HEK293T (cell line): ENCODE measurements around the gene ARIH2.

Source experiments
- CTCF ChIA-PET: fragments of 350-600 bp; formaldehyde crosslinking; extraction: SDS; loops from one replicate; lab custom pipeline; 2021; ENCODE audit warnings: antibody characterized with exemption, inconsistent platforms; lab: Yijun Ruan, JAX
- POLR2A ChIA-PET: fragments of 350-600 bp; formaldehyde crosslinking; extraction: SDS; loops from one replicate; lab custom pipeline; 2020; ENCODE audit warnings: antibody characterized with exemption, inconsistent platforms; lab: Yijun Ruan, JAX
- DNase-seq: peaks from one replicate; pipeline ENCODE4 v3.0.0; 2012; ENCODE audit warnings: mixed read lengths; ENCODE audit errors: extremely low spot score
- ARNT ChIP-seq: fragments of 450-650 bp; IDR thresholded peaks from 2 replicates; pipeline ENCODE4 v1.6.1; 2017; ENCODE audit warnings: mild to moderate bottlenecking
- BHLHE40 ChIP-seq: fragments of 450-650 bp; IDR thresholded peaks from 2 replicates; pipeline ENCODE4 v1.6.1; 2016; ENCODE audit warnings: mild to moderate bottlenecking, moderate library complexity, borderline replicate concordance
- CTBP1 ChIP-seq: fragments of 450-650 bp; IDR thresholded peaks from 2 replicates; pipeline ENCODE4 v1.6.1; 2016; ENCODE audit warnings: borderline replicate concordance
- ELF4 ChIP-seq: fragments of 450-650 bp; IDR thresholded peaks from 2 replicates; pipeline ENCODE4 v1.6.1; 2017; ENCODE audit warnings: antibody characterized with exemption
- FOXA1 ChIP-seq: fragments of 450-650 bp; IDR thresholded peaks from 2 replicates; pipeline ENCODE4 v1.6.1; 2016; ENCODE audit warnings: mild to moderate bottlenecking
- FOXK2 ChIP-seq: fragments of 450-650 bp; IDR thresholded peaks from 2 replicates; pipeline ENCODE4 v1.6.1; 2016; ENCODE audit warnings: mild to moderate bottlenecking
- FOXM1 ChIP-seq: fragments of 450-650 bp; IDR thresholded peaks from 2 replicates; pipeline ENCODE4 v1.6.1; 2017; ENCODE audit warnings: mild to moderate bottlenecking, borderline replicate concordance
- HDGF ChIP-seq: fragments of 450-650 bp; IDR thresholded peaks from 2 replicates; pipeline ENCODE4 v1.6.1; 2017; ENCODE audit warnings: antibody characterized with exemption, borderline replicate concordance
- L3MBTL2 ChIP-seq: fragments of 450-650 bp; conservative IDR thresholded peaks from 2 replicates; pipeline ENCODE4 v1.6.1; 2016; ENCODE audit warnings: mild to moderate bottlenecking
- LEF1 ChIP-seq: fragments of 450-650 bp; IDR thresholded peaks from 2 replicates; pipeline ENCODE4 v1.6.1; 2017; ENCODE audit warnings: mild to moderate bottlenecking, borderline replicate concordance
- NFRKB ChIP-seq: fragments of 450-650 bp; IDR thresholded peaks from 2 replicates; pipeline ENCODE4 v1.6.1; 2016; ENCODE audit warnings: mild to moderate bottlenecking, moderate library complexity
- PKNOX1 ChIP-seq: fragments of 450-650 bp; IDR thresholded peaks from 2 replicates; pipeline ENCODE4 v1.6.1; 2016
- SP1 ChIP-seq: fragments of 450-650 bp; IDR thresholded peaks from 2 replicates; pipeline ENCODE4 v1.6.1; 2017
- SUZ12 ChIP-seq: fragments of 450-650 bp; IDR thresholded peaks from 2 replicates; pipeline ENCODE4 v1.6.1; 2016; ENCODE audit warnings: mild to moderate bottlenecking
- TARDBP ChIP-seq: fragments of 450-650 bp; IDR thresholded peaks from 2 replicates; pipeline ENCODE4 v1.6.1; 2016
- ZNF384 ChIP-seq: fragments of 450-650 bp; IDR thresholded peaks from 2 replicates; pipeline ENCODE4 v1.6.1; 2016

The ARIH2 gene

GRCh38 chr3:48927928-48928327, 9.3 kb downstream of the ARIH2 start:
- POLR2A ChIA-PET: interaction anchor here (3.7 kb wide), 1 partner anchor 9 kb away, joined by 24 read pairs; the partner anchor contains the start of gene ARIH2
- DNase-seq: no peak
- TF ChIP-seq HDGF: no peak
- TF ChIP-seq FOXK2: no peak
- TF ChIP-seq CTBP1: no peak
- no peak for TF ChIP-seq SUZ12
- no peak for TF ChIP-seq NFRKB
- CTCF ChIA-PET: interaction anchor here (1.0 kb wide), 1 partner anchor 9 kb away, joined by 3 read pairs; the partner anchor contains the start of gene ARIH2

- POLR2A ChIA-PET: interaction anchor here (3.7 kb wide), 1 partner anchor 10 kb away, joined by 24 read pairs; the partner anchor contains the start of gene ARIH2
- CTCF ChIA-PET: interaction anchor here (1.0 kb wide), 1 partner anchor 10 kb away, joined by 3 read pairs; the partner anchor contains the start of gene ARIH2
Measured at GRCh38 chr3:48928679-48929078, 10.0 kb downstream of the ARIH2 start.

GRCh38 chr3:48929358-48930035, 10.9 kb downstream of the ARIH2 start:
- no peak for TF ChIP-seq FOXM1
- no peak for TF ChIP-seq BHLHE40
- no peak for TF ChIP-seq FOXA1
- no peak for TF ChIP-seq L3MBTL2
- TF ChIP-seq SUZ12: no peak
- no peak for TF ChIP-seq NFRKB
- no peak for TF ChIP-seq CTBP1
- no peak for TF ChIP-seq PKNOX1
- no peak for DNase-seq
- ChIA-PET POLR2A (interaction anchor here (3.7 kb wide), 1 partner anchor 10 kb away, joined by 24 read pairs; the partner anchor contains the start of gene ARIH2), CTCF (no interaction called here)

More at GRCh38 chr3:48928679-48929078, 10.0 kb downstream of the ARIH2 start:
- no peak for DNase-seq
- no peak for TF ChIP-seq LEF1
- TF ChIP-seq FOXM1: no peak
- TF ChIP-seq ELF4: no peak
- no peak for TF ChIP-seq ARNT
- no peak for TF ChIP-seq NFRKB
- TF ChIP-seq BHLHE40: no peak
- TF ChIP-seq HDGF: no peak
- TF ChIP-seq ZNF384: no peak
- TF ChIP-seq TARDBP: no peak
- TF ChIP-seq SP1: no peak
- TF ChIP-seq CTBP1: no peak
- TF ChIP-seq SUZ12: no peak
- no peak for TF ChIP-seq L3MBTL2
- TF ChIP-seq FOXA1: no peak
- no peak for TF ChIP-seq FOXK2
- TF ChIP-seq PKNOX1: no peak

- ChIA-PET CTCF (interaction anchor here (1.2 to 1.3 kb wide), 2 partner anchors 11 to 191 kb away, joined by 3 read pairs; no protein-coding TSS in a partner anchor), POLR2A (interaction anchor here (3.7 kb wide), 1 partner anchor 11 kb away, joined by 24 read pairs; the partner anchor contains the start of gene ARIH2)
- no peak for DNase-seq
- TF ChIP-seq ARNT (no peak), BHLHE40 (no peak), NFRKB (no peak), SP1 (no peak), ELF4 (no peak), LEF1 (no peak), FOXM1 (no peak), PKNOX1 (no peak), TARDBP (no peak), FOXK2 (no peak), SUZ12 (no peak), FOXA1 (no peak), ZNF384 (no peak), L3MBTL2 (no peak)
Measured at GRCh38 chr3:48930590-48930989, 11.9 kb downstream of the ARIH2 start.

- ChIA-PET POLR2A (interaction anchor here (1.1 kb wide), 1 partner anchor 14 kb away, joined by 3 read pairs; the partner anchor contains the start of gene ARIH2), CTCF (interaction anchor here (0.5 to 1.3 kb wide), 3 partner anchors 13 to 254 kb away, joined by 3 to 6 read pairs (median 3); no protein-coding TSS in a partner anchor)
- DNase-seq: no peak
- TF ChIP-seq FOXM1: no peak
- TF ChIP-seq ARNT: no peak
- no peak for TF ChIP-seq ZNF384
- TF ChIP-seq FOXA1: no peak
- no peak for TF ChIP-seq ELF4
- no peak for TF ChIP-seq TARDBP
- no peak for TF ChIP-seq SP1
- no peak for TF ChIP-seq HDGF
- no peak for TF ChIP-seq L3MBTL2
- no peak for TF ChIP-seq BHLHE40
- TF ChIP-seq CTBP1: no peak
- TF ChIP-seq FOXK2: no peak
- TF ChIP-seq NFRKB: no peak
- no peak for TF ChIP-seq LEF1
Measured at GRCh38 chr3:48931944-48932580, 13.4 kb downstream of the ARIH2 start.
